ENCODE data around the gene NACC1. TPM values are rescaled to one million over a fixed set of nuclear protein-coding genes. Genes with fewer than 3 reads are reported as not detected.

NACC1 gene
- total and polyA plus RNA-seq, 2 of the 13 experiments (the other 11 are each of a cell fraction or from before 2014, with no cell fraction given): 31.8 to 42.3 TPM

- TF ChIP-seq MNT (IDR thresholded peaks at IDR 0.05) (no peak), KDM4B (CRISPR knock-in tag; IDR thresholded peaks at IDR 0.05) (no peak), SUZ12 (IDR thresholded peaks at IDR 0.05; ENCODE audit: low read depth, low read length) (no peak), TOPORS (CRISPR knock-in tag; IDR thresholded peaks at IDR 0.05) (no peak), ZNF773 (CRISPR knock-in tag; IDR thresholded peaks at IDR 0.05; ENCODE audit: borderline replicate concordance) (no peak), RERE (CRISPR knock-in tag; IDR thresholded peaks at IDR 0.05; ENCODE audit: low read depth) (no peak)
These were observed 16.6 kb downstream of the NACC1 start (continued) for GRCh38 chr19:13134626-13135025.

Measured in HepG2 (cell line).